GM12878 (cell line): ENCODE data around the gene ADISSP. TPM values are rescaled to one million over a fixed set of nuclear protein-coding genes. Genes with fewer than 3 reads are reported as not detected.

Source experiments
- ATAC-seq: fragments of 200-7000 bp; cut with Tn5 transposase; 3 replicates; pipeline ENCODE4 v1.9.1; 2020; ENCODE audit warnings: mild to moderate bottlenecking, moderate library complexity
- BruUV-seq: library from RNA; stranded (reverse); fragments of 400-500 nt; replicated peaks from 2 replicates; lab custom pipeline; 2021; lab: Mats Ljungman, UMichigan
- CTCF ChIA-PET: fragments of 300-600 bp; sonication (Branson Sonifier 250); formaldehyde crosslinking; extraction: SDS; loops from one replicate; lab custom pipeline; 2021; ENCODE audit warnings: inconsistent platforms; lab: Yijun Ruan, JAX
- POLR2A ChIA-PET: fragments of 350-600 bp; formaldehyde crosslinking; extraction: SDS; loops from one replicate; lab custom pipeline; 2021; ENCODE audit warnings: inconsistent platforms; lab: Charles Lee
- RAD21 ChIA-PET: fragments of 300-600 bp; sonication (Branson Sonifier 250); formaldehyde crosslinking; loops from one replicate; lab custom pipeline; 2023; ENCODE audit warnings: antibody characterized with exemption; ENCODE audit not compliant: unreplicated experiment; lab: Charles Lee
- SMC1A ChIA-PET: fragments of 300-600 bp; sonication (Branson Sonifier 250); formaldehyde crosslinking; loops from one replicate; lab custom pipeline; 2023; ENCODE audit not compliant: unreplicated experiment, uncharacterized antibody; lab: Charles Lee
- DNase-seq: peaks from one replicate; pipeline ENCODE4 v3.0.0-alpha.2; 2011; ENCODE audit warnings: low read depth, low spot score
- FAIRE-seq: peaks from 3 replicates; lab custom pipeline; 2011; peaks lifted over from hg19 to GRCh38; lab: Jason Lieb, UNC
- H2AFZ ChIP-seq: 2 replicates; pipeline ENCODE4 v1.6.0; 2011; ENCODE audit warnings: low read depth, low read length, control low read depth; ENCODE audit not compliant: control insufficient read depth
- H3K27ac ChIP-seq: 2 replicates; pipeline ENCODE4 v1.5.1; 2011; ENCODE audit warnings: control low read depth; ENCODE audit not compliant: control insufficient read depth, insufficient read depth
- H3K27me3 ChIP-seq, 2 experiments: replicated peaks in 1 of 2; 2 replicates each; pipeline versions ENCODE4 v1.6.0 to v1.6.1; 2011; ENCODE audit warnings: low read length in 1 of 2; ENCODE audit not compliant: control insufficient read depth in 2 of 2, insufficient read depth in 2 of 2
- H3K36me3 ChIP-seq, 2 experiments: 2 replicates each; pipeline ENCODE4 v1.5.1; 2011; ENCODE audit warnings: low read length in 1 of 2; ENCODE audit not compliant: control insufficient read depth in 2 of 2, insufficient read depth in 2 of 2
- H3K4me1 ChIP-seq: 2 replicates; pipeline ENCODE4 v1.6.1; 2011; ENCODE audit warnings: mild to moderate bottlenecking, low read length, moderate library complexity, mixed read lengths; ENCODE audit not compliant: control insufficient read depth, insufficient read depth
- H3K4me2 ChIP-seq: 2 replicates; pipeline ENCODE4 v1.6.0; 2011; ENCODE audit warnings: control low read depth; ENCODE audit not compliant: control insufficient read depth, insufficient read depth
- H3K4me3 ChIP-seq: fragments of 200-600 bp; sonication (generic); 2 replicates; pipeline ENCODE4 v1.5.1; 2016
- H3K79me2 ChIP-seq: 2 replicates; pipeline ENCODE4 v1.6.0; 2011; ENCODE audit warnings: low read length; ENCODE audit not compliant: control insufficient read depth, insufficient read depth
- H3K9ac ChIP-seq: 2 replicates; pipeline ENCODE4 v1.8.0; 2011; ENCODE audit warnings: low read length, control low read depth, mixed read lengths; ENCODE audit not compliant: control insufficient read depth, insufficient read depth
- H3K9me3 ChIP-seq: replicated peaks from 3 replicates; pipeline ENCODE4 v1.5.1; 2011; ENCODE audit warnings: mild to moderate bottlenecking, low read length; ENCODE audit not compliant: control insufficient read depth, insufficient read depth
- H4K20me1 ChIP-seq: 2 replicates; pipeline ENCODE4 v1.6.0; 2011; ENCODE audit not compliant: control insufficient read depth, insufficient read depth
- ATF7 ChIP-seq: fragments of 450-650 bp; IDR thresholded peaks from 2 replicates; pipeline ENCODE4 v1.6.1; 2016; ENCODE audit warnings: low read depth, mild to moderate bottlenecking
- BMI1 ChIP-seq: fragments of 450-650 bp; IDR thresholded peaks from 2 replicates; pipeline ENCODE4 v1.6.1; 2016; ENCODE audit warnings: mild to moderate bottlenecking, moderate library complexity, borderline replicate concordance
- CREB1 ChIP-seq: IDR thresholded peaks from 2 replicates; pipeline ENCODE4 v1.6.1; 2012; ENCODE audit warnings: low read depth, mild to moderate bottlenecking, inconsistent platforms
- HDGF ChIP-seq: fragments of 450-650 bp; IDR thresholded peaks from 2 replicates; pipeline ENCODE4 v1.6.1; 2016; ENCODE audit warnings: antibody characterized with exemption
- JUND ChIP-seq: IDR thresholded peaks from 2 replicates; pipeline ENCODE4 v1.6.1; 2012; ENCODE audit warnings: low read depth, mild to moderate bottlenecking, low read length, improper control_type of control experiment, moderate library complexity
- KDM1A ChIP-seq: fragments of 200-600 bp; sonication (generic); IDR thresholded peaks from 2 replicates; pipeline ENCODE4 v1.6.1; 2016; ENCODE audit warnings: borderline replicate concordance
- NRF1 ChIP-seq: conservative IDR thresholded peaks from 2 replicates; pipeline ENCODE4 v1.6.1; 2011; ENCODE audit warnings: mild to moderate bottlenecking, low read depth, low read length, improper control_type of control experiment
- RELA ChIP-seq: fragments of 450-650 bp; IDR thresholded peaks from 2 replicates; pipeline ENCODE4 v1.8.0; 2014; ENCODE audit warnings: borderline replicate concordance; ENCODE audit not compliant: partially characterized antibody
- SIX5 ChIP-seq: IDR thresholded peaks from 2 replicates; pipeline ENCODE4 v1.6.1; 2011; ENCODE audit warnings: mild to moderate bottlenecking, low read depth, low read length, moderate library complexity; ENCODE audit not compliant: severe bottlenecking
- STAT1 ChIP-seq: fragments of 450-650 bp; conservative IDR thresholded peaks from 2 replicates; pipeline ENCODE4 v1.6.1; 2014; ENCODE audit warnings: antibody characterized with exemption, mild to moderate bottlenecking
- TAF1 ChIP-seq: IDR thresholded peaks from 2 replicates; pipeline ENCODE4 v1.6.1; 2011; ENCODE audit warnings: mild to moderate bottlenecking, low read depth, low read length, borderline replicate concordance
- TARDBP ChIP-seq: IDR thresholded peaks from 2 replicates; pipeline ENCODE4 v1.6.1; 2016; ENCODE audit warnings: borderline replicate concordance
- WRNIP1 ChIP-seq: IDR thresholded peaks from 2 replicates; pipeline ENCODE4 v1.6.1; 2011; ENCODE audit warnings: low read depth, low read length, improper control_type of control experiment, borderline replicate concordance
- ZNF622 ChIP-seq: fragments of 450-650 bp; IDR thresholded peaks from 2 replicates; pipeline ENCODE4 v1.6.1; 2017; ENCODE audit warnings: mild to moderate bottlenecking, inconsistent platforms
- ZZZ3 ChIP-seq: IDR thresholded peaks from 2 replicates; pipeline ENCODE4 v1.6.1; 2011; ENCODE audit warnings: low read depth; ENCODE audit not compliant: control insufficient read depth, insufficient read length
- WGBS: methylation state at CpG from one replicate; pipeline ENCODE4 v1.1.6; 2016; ENCODE audit warnings: low lambda C conversion rate; ENCODE audit not compliant: insufficient replicate concordance, insufficient coverage; ENCODE audit errors: missing lambda C conversion rate; 5-methylcytosine and 5-hydroxymethylcytosine counted together
- in situ Hi-C: fragments of 300-500 bp; cut with MboI; formaldehyde crosslinking; loops from 9 replicates; pipeline ENCODE4 v1.14.3; 2018; ENCODE audit warnings: mixed read lengths
- intact Hi-C: fragments of 100-400 bp; cut with micrococcal nuclease; formaldehyde crosslinking; loops from one replicate; pipeline ENCODE4 v1.14.2; 2022; ENCODE audit not compliant: unreplicated experiment
- polyA plus RNA-seq, 11 experiments: library from polyadenylated mRNA; depleted of rRNA in 4 of 11; unstranded in 6 of 11; stranded (reverse) in 5 of 11; fragments of >200 nt; fragmentation: Nextera tagmentation in 4 of 11; fragmentation: Illumina TruSeq in 1 of 11; extraction: Ambion mirVana in 4 of 11; extraction: Trizol in 1 of 11; gene quantifications; 1 replicate in 1 of 11; 2 replicates in 10 of 11; pipeline versions ENCODE4 v1.2.1 to v1.2.3, GENCODE V29; 2011 to 2016; ENCODE audit warnings: inconsistent platforms in 2 of 11, missing spikeins in 2 of 11, low read depth in 1 of 11
- total RNA-seq, 4 experiments: library from RNA; depleted of rRNA in 3 of 4; stranded (reverse); fragments of >200 nt in 3 of 4; fragmentation: Illumina TruSeq in 1 of 4; extraction: Trizol in 1 of 4; gene quantifications; 2 replicates each; pipeline versions ENCODE4 v1.2.1 to v1.2.3, GENCODE V29; 2013 to 2021
- TF ChIP-seq, protein P1 (sequence below): fragments of 450-650 bp; IDR thresholded peaks from 2 replicates; pipeline ENCODE4 v1.6.1; 2017; ENCODE audit warnings: low read depth, mild to moderate bottlenecking, moderate library complexity

Gene ADISSP
- total and polyA plus RNA-seq, 10 of the 15 experiments (the other 5 are each of a cell fraction or from before 2014, with no cell fraction given): 0.80 to 96.3 (median 38.6) TPM

DNA sequence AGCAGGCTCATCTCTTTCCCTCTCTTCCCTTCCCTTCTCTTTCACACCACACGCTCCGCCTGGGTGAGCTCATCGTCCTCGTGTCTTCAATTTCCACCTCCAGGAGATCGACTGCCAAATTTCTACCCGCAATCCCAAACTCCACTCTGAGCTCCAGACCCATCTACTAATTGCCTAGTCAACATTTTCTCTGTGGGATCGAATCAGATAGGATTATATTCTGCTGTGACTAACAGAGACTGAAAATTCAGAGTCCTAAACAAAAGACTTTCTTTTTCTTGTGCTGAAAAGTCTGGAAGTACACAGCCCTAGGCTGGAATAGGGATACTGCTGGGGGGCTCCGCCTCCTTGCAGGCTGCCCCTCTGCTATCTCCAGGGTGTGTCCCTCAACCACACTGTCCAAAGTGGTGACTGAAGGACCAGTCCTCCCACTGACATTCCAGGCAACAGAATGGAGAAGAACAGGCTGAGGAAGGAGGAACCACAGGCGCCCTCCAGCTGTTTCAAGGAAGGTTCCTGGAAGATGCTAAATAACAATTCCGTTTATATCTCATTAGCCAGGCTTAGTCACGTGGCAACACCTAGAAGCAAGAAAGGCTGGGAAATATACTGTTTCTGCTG is 40.0 kb downstream of the ADISSP start:
- Histone ChIP-seq H3K4me2 (no peak overlapping the region), H4K20me1 (no peaks in the 10 kb centered on the region)
- in situ Hi-C loops: no loop called here

More for the DNA sequence above, 40.0 kb downstream of the ADISSP start:
- no peaks in the 10 kb centered on the region for H3K9me3 ChIP-seq
- TF ChIP-seq BMI1 (no peak), ZNF622 (no peak), SIX5 (no peak), TARDBP (no peak), HDGF (no peak), WRNIP1 (no peak), ZZZ3 (no peak), CREB1 (no peak), TAF1 (no peak), NRF1 (no peak), JUND (no peak), ATF7 (no peak), KDM1A (no peak), STAT1 (no peak), RELA (no peak)
- TF ChIP-seq, protein P1, sequence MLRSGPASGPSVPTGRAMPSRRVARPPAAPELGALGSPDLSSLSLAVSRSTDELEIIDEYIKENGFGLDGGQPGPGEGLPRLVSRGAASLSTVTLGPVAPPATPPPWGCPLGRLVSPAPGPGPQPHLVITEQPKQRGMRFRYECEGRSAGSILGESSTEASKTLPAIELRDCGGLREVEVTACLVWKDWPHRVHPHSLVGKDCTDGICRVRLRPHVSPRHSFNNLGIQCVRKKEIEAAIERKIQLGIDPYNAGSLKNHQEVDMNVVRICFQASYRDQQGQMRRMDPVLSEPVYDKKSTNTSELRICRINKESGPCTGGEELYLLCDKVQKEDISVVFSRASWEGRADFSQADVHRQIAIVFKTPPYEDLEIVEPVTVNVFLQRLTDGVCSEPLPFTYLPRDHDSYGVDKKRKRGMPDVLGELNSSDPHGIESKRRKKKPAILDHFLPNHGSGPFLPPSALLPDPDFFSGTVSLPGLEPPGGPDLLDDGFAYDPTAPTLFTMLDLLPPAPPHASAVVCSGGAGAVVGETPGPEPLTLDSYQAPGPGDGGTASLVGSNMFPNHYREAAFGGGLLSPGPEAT: no peak
- TF ChIP-seq, all 136 proteins: peak for 0
- SMC1A ChIA-PET: interaction anchor here (0.6 kb wide), 1 partner anchor 151 kb away, joined by 3 read pairs; no protein-coding TSS in a partner anchor
- intact Hi-C loops: no loop called here
- FAIRE-seq: no peak
- Histone ChIP-seq H3K79me2 (no peaks in the 10 kb centered on the region), H3K36me3 (no peaks in the 10 kb centered on the region), H3K27me3 (peaks cover 1 to 4% of the 10 kb centered on the region in 2 experiments; a peak in 1 of 4 replicates), H2AFZ (no peak overlapping the region), H3K4me1 (no peaks in the 10 kb centered on the region), H3K9ac (no peak overlapping the region), H3K27ac (no peak overlapping the region), H3K4me3 (no peak overlapping the region)
- POLR2A ChIA-PET: no interaction called here
- BruUV-seq: no TSS peak
- no peak for ATAC-seq
- CTCF ChIA-PET: interaction anchor here (1.3 kb wide), 1 partner anchor 11 kb away, joined by 3 read pairs; no protein-coding TSS in a partner anchor
- RAD21 ChIA-PET: no interaction called here
- no peak for DNase-seq
- 37% methylated on average over 11 of the region's 11 CpGs for WGBS
